NT2/D1 (cell line): Measurements from ENCODE around the gene PHF21B.

Experiments
- YY1 ChIP-seq: IDR thresholded peaks from 2 replicates; pipeline ENCODE4 v1.6.1; 2011; ENCODE audit not compliant: insufficient read length, insufficient read depth
- ZNF274 ChIP-seq: IDR thresholded peaks from 2 replicates; pipeline ENCODE4 v1.6.1; 2011; ENCODE audit warnings: mild to moderate bottlenecking, low read depth, low read length

DNA sequence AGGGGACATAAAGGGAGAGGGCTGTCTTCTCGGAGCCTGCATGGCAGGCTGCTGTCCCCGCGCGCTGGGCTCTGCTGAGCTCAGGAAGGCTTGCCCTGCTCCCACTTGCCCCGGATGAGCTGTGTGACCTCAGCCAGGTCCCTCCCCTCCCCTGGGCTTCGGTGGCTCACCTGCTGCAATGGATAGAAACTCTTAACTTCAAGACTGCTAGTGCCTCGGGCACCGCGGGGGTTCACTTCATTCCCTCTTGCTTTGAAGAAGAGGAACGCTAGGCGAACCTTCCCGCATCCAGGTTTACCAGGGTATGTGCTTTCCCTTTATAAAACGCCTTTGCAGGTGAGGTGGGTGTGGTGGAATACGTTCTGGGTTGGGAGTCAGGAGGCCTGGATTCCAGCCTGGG lies 115.0 kb downstream of the PHF21B start:
- TF ChIP-seq YY1 (no peak), ZNF274 (no peak)
